ENCODE measurements around the gene MYRIP. TPM values are rescaled to one million over a fixed set of nuclear protein-coding genes. Genes with fewer than 3 reads are reported as not detected.

Gene MYRIP
- total and polyA plus RNA-seq, 4 donors, result 0.98 to 11.7 (median 6.8) TPM

DNA sequence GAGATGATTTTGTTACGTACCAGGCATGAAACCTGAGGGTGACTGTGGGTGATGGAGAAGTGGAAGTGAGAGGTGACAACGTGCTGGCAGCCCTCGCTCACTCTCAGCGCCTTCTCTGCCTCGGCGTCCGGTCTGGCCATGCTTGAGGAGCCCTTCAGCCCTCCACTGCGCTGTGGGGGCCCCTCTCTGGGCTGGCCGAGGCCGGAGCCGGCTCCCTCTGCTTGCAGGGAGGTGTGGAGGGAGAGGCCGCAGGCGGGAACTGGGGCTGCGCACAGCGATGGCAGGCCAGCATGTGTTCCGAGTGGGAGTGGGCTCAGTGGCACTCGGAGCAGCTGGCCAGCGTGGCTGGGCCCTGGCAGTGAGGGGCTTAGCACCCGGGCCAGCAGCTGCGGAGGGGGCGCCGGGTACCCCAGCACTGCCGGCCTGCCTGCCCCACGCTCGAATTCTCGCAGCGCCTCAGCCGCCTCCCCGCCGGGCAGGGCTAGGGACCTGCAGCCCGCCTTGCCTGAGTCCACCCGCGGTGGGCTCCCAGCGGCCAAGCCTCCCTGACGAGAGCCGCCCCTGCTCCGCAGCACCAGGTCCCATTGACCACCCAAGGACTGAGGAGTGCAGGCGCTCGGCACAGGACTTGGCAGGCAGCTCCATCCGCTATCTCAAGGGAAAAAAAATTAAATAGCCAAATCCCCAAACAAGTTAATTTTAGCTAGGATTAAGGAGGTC is 29.7 kb upstream of the MYRIP start:
- no peaks in the 10 kb centered on the region for H3K27me3 ChIP-seq (ENCODE audit: control insufficient read depth in 4 of 4, insufficient read depth in 4 of 4, low read length in 3 of 4)
- no peak for TF ChIP-seq RAD21 (IDR thresholded peaks at IDR 0.05)
- TF ChIP-seq GABPA (IDR thresholded peaks at IDR 0.05 in 1 of 2, conservative IDR thresholded peaks at IDR 0.05 in 1 of 2), result no peak
- no peak for TF ChIP-seq SP1 (IDR thresholded peaks at IDR 0.05)
- TF ChIP-seq HNF4A (conservative IDR thresholded peaks at IDR 0.05), result no peak
- TF ChIP-seq, protein P1, sequence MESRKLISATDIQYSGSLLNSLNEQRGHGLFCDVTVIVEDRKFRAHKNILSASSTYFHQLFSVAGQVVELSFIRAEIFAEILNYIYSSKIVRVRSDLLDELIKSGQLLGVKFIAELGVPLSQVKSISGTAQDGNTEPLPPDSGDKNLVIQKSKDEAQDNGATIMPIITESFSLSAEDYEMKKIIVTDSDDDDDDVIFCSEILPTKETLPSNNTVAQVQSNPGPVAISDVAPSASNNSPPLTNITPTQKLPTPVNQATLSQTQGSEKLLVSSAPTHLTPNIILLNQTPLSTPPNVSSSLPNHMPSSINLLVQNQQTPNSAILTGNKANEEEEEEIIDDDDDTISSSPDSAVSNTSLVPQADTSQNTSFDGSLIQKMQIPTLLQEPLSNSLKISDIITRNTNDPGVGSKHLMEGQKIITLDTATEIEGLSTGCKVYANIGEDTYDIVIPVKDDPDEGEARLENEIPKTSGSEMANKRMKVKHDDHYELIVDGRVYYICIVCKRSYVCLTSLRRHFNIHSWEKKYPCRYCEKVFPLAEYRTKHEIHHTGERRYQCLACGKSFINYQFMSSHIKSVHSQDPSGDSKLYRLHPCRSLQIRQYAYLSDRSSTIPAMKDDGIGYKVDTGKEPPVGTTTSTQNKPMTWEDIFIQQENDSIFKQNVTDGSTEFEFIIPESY (IDR thresholded peaks at IDR 0.05), result no peak
- no peak for DNase-seq (ENCODE audit: low spot score)
- peaks cover 8 to 35% (median 24%) of the 10 kb centered on the region in 4 donors for H3K4me1 ChIP-seq (ENCODE audit: control insufficient read depth in 4 of 4, insufficient read depth in 4 of 4, low read length in 3 of 4)
- 95% methylated on average over 40 of the region's 40 CpGs for WGBS
- no peak overlapping the region for H3K4me3 ChIP-seq (ENCODE audit: low read depth in 1 of 3, low read length in 3 of 3)
- no peak overlapping the region for H3K9ac ChIP-seq (ENCODE audit: low read depth in 1 of 2, low read length in 2 of 2)
- no peaks in the 10 kb centered on the region for H3K36me3 ChIP-seq (ENCODE audit: control insufficient read depth in 4 of 4, insufficient read depth in 3 of 4, low read depth in 1 of 4, low read length in 3 of 4)
- H3K9me3 ChIP-seq (ENCODE audit: control insufficient read depth in 4 of 4, low read length in 3 of 4), result no peaks in the 10 kb centered on the region
- H3K27ac ChIP-seq (ENCODE audit: low read depth in 1 of 2, low read length in 2 of 2), result no peak overlapping the region

DNA sequence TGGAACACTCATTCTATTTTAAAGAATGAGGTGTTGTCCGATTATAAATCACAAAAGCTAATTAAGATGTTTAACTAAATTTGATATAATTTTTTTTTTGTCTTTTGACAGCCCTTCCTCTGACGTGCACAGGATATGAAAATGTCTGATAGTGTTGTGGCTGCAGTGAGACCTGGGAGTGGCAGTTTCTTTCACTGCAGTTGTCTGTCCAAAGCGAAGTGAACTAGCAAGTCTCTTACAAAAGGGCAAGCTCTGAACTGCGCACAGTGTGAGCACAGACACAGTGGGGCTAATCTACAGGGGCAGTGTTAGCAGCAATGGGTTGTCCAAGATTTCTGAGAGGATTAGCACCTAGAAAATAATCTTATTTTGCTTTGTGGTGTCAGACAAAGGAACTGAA is 29.1 kb upstream of the MYRIP start:
- H3K4me1 ChIP-seq (ENCODE audit: control insufficient read depth in 4 of 4, insufficient read depth in 4 of 4, low read length in 3 of 4), result peaks cover 8 to 35% (median 24%) of the 10 kb centered on the region in 4 donors
- no peak for DNase-seq (ENCODE audit: low spot score)
- no peak overlapping the region for H3K27ac ChIP-seq (ENCODE audit: low read depth in 1 of 2, low read length in 2 of 2)
- no peak overlapping the region for H3K4me3 ChIP-seq (ENCODE audit: low read depth in 1 of 3, low read length in 3 of 3)
- H3K9ac ChIP-seq (ENCODE audit: low read depth in 1 of 2, low read length in 2 of 2), result no peak overlapping the region
- no peaks in the 10 kb centered on the region for H3K36me3 ChIP-seq (ENCODE audit: control insufficient read depth in 4 of 4, insufficient read depth in 3 of 4, low read depth in 1 of 4, low read length in 3 of 4)
- WGBS, result 70% methylated on average over 4 of the region's 4 CpGs
- TF ChIP-seq NR2F2 (IDR thresholded peaks at IDR 0.05) (no peak), HNF4G (IDR thresholded peaks at IDR 0.05) (no peak), HNF4A (conservative IDR thresholded peaks at IDR 0.05) (no peak), FOXA2 (IDR thresholded peaks at IDR 0.05) (no peak), FOXA1 (IDR thresholded peaks at IDR 0.05) (no peak), GABPA (IDR thresholded peaks at IDR 0.05 in 1 of 2, conservative IDR thresholded peaks at IDR 0.05 in 1 of 2) (no peak), SP1 (IDR thresholded peaks at IDR 0.05) (no peak), JUND (IDR thresholded peaks at IDR 0.05) (no peak), RXRA (IDR thresholded peaks at IDR 0.05) (no peak), EGR1 (IDR thresholded peaks at IDR 0.05; ENCODE audit: low read depth in 2 of 2) (no peak), TAF1 (conservative IDR thresholded peaks at IDR 0.05) (no peak), RAD21 (IDR thresholded peaks at IDR 0.05) (no peak), YY1 (IDR thresholded peaks at IDR 0.05) (no peak)
- TF ChIP-seq, protein P2, sequence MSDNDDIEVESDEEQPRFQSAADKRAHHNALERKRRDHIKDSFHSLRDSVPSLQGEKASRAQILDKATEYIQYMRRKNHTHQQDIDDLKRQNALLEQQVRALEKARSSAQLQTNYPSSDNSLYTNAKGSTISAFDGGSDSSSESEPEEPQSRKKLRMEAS (IDR thresholded peaks at IDR 0.05), result no peak
- TF ChIP-seq, protein P3, sequence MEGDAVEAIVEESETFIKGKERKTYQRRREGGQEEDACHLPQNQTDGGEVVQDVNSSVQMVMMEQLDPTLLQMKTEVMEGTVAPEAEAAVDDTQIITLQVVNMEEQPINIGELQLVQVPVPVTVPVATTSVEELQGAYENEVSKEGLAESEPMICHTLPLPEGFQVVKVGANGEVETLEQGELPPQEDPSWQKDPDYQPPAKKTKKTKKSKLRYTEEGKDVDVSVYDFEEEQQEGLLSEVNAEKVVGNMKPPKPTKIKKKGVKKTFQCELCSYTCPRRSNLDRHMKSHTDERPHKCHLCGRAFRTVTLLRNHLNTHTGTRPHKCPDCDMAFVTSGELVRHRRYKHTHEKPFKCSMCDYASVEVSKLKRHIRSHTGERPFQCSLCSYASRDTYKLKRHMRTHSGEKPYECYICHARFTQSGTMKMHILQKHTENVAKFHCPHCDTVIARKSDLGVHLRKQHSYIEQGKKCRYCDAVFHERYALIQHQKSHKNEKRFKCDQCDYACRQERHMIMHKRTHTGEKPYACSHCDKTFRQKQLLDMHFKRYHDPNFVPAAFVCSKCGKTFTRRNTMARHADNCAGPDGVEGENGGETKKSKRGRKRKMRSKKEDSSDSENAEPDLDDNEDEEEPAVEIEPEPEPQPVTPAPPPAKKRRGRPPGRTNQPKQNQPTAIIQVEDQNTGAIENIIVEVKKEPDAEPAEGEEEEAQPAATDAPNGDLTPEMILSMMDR (IDR thresholded peaks at IDR 0.05; ENCODE audit: low read depth, low read length, missing input control), result no peak
- TF ChIP-seq, protein P4, sequence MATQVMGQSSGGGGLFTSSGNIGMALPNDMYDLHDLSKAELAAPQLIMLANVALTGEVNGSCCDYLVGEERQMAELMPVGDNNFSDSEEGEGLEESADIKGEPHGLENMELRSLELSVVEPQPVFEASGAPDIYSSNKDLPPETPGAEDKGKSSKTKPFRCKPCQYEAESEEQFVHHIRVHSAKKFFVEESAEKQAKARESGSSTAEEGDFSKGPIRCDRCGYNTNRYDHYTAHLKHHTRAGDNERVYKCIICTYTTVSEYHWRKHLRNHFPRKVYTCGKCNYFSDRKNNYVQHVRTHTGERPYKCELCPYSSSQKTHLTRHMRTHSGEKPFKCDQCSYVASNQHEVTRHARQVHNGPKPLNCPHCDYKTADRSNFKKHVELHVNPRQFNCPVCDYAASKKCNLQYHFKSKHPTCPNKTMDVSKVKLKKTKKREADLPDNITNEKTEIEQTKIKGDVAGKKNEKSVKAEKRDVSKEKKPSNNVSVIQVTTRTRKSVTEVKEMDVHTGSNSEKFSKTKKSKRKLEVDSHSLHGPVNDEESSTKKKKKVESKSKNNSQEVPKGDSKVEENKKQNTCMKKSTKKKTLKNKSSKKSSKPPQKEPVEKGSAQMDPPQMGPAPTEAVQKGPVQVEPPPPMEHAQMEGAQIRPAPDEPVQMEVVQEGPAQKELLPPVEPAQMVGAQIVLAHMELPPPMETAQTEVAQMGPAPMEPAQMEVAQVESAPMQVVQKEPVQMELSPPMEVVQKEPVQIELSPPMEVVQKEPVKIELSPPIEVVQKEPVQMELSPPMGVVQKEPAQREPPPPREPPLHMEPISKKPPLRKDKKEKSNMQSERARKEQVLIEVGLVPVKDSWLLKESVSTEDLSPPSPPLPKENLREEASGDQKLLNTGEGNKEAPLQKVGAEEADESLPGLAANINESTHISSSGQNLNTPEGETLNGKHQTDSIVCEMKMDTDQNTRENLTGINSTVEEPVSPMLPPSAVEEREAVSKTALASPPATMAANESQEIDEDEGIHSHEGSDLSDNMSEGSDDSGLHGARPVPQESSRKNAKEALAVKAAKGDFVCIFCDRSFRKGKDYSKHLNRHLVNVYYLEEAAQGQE (IDR thresholded peaks at IDR 0.05), result no peak
- TF ChIP-seq, protein P1 (IDR thresholded peaks at IDR 0.05), result no peak
- TF ChIP-seq, protein P5, sequence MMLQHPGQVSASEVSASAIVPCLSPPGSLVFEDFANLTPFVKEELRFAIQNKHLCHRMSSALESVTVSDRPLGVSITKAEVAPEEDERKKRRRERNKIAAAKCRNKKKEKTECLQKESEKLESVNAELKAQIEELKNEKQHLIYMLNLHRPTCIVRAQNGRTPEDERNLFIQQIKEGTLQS (IDR thresholded peaks at IDR 0.05), result no peak
- H3K9me3 ChIP-seq (ENCODE audit: control insufficient read depth in 4 of 4, low read length in 3 of 4), result no peaks in the 10 kb centered on the region
- H3K27me3 ChIP-seq (ENCODE audit: control insufficient read depth in 4 of 4, insufficient read depth in 4 of 4, low read length in 3 of 4), result no peaks in the 10 kb centered on the region

Measured in liver (tissue), 9 donors.